SJCRH30 (cell line): ENCODE measurements around the gene ATP6V1C2. TPM values are rescaled to one million over a fixed set of nuclear protein-coding genes. Genes with fewer than 3 reads are reported as not detected.

Experiments used
- DNase-seq, 2 experiments: peaks; one replicate each; pipeline ENCODE4 v3.0.0-alpha.2; 2015 to 2020
- H3K27ac ChIP-seq: fragments of 250-450 bp; sonication (Bioruptor Pico); 2 replicates; pipeline ENCODE4 v1.5.1; 2020; ENCODE audit warnings: mild to moderate bottlenecking, moderate library complexity
- H3K27me3 ChIP-seq: fragments of 250-450 bp; sonication (Bioruptor Pico); 2 replicates; pipeline ENCODE4 v1.5.1; 2020; ENCODE audit warnings: mild to moderate bottlenecking, moderate library complexity
- H3K36me3 ChIP-seq: fragments of 250-450 bp; sonication (Bioruptor Pico); 2 replicates; pipeline ENCODE4 v1.5.1; 2020; ENCODE audit warnings: mild to moderate bottlenecking, moderate library complexity
- H3K4me1 ChIP-seq: fragments of 250-450 bp; sonication (Bioruptor Pico); 2 replicates; pipeline ENCODE4 v1.5.1; 2020; ENCODE audit warnings: mild to moderate bottlenecking, moderate library complexity
- H3K4me3 ChIP-seq: fragments of 250-450 bp; sonication (Bioruptor Pico); 2 replicates; pipeline ENCODE4 v1.5.1; 2020; ENCODE audit warnings: mild to moderate bottlenecking, moderate library complexity
- H3K9me3 ChIP-seq: fragments of 250-450 bp; sonication (Bioruptor Pico); replicated peaks from 2 replicates; pipeline ENCODE4 v1.5.1; 2020; ENCODE audit warnings: mild to moderate bottlenecking, moderate library complexity
- total RNA-seq: library from RNA; depleted of rRNA; stranded (reverse); fragments of >200 nt; shearing (Covaris generic); gene quantifications from 2 replicates; pipeline ENCODE4 v1.2.3, GENCODE V29; 2014; rRNA removed

The ATP6V1C2 gene
- total RNA-seq, 1 experiment from 2014 or later = 0.40 TPM

DNA sequence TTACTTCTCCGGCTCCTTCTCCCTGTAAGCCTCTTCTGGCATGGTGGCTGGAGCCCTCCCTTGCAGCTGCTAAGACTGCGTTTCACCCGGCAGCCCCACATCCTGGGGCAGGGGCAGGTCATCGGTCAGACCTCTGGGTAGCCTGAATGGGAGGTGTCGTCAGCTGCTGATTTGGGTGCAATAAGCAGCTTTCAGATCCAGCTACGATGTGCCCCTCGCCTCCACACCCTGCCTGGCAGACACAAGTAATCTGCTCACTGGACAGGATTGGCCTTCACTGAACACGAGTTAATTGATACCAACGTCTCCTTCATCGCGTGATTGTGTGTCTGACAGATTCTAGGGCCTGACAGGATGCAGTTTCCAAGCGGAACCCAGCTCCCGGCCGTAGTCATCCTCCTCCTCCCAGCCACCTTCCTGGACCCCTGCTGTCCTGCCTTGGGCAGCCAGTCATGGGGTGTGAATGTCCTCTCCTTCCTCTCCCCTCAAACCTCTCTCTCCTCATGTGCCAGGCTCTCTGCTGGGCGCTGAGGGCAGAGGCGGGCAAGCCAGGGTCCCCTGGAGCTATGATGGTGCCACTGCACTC, 110.1 kb downstream of the ATP6V1C2 start:
- Histone ChIP-seq H3K27ac (no peak overlapping the region), H3K4me3 (peak overlapping the region; percentile 37), H3K27me3 (peaks cover 17% of the 10 kb centered on the region; the same call in 1 of the 2 replicates), H3K4me1 (peaks cover 9% of the 10 kb centered on the region), H3K36me3 (no peaks in the 10 kb centered on the region), H3K9me3 (no peaks in the 10 kb centered on the region)
- peak; percentile 47 to 58 for DNase-seq

DNA sequence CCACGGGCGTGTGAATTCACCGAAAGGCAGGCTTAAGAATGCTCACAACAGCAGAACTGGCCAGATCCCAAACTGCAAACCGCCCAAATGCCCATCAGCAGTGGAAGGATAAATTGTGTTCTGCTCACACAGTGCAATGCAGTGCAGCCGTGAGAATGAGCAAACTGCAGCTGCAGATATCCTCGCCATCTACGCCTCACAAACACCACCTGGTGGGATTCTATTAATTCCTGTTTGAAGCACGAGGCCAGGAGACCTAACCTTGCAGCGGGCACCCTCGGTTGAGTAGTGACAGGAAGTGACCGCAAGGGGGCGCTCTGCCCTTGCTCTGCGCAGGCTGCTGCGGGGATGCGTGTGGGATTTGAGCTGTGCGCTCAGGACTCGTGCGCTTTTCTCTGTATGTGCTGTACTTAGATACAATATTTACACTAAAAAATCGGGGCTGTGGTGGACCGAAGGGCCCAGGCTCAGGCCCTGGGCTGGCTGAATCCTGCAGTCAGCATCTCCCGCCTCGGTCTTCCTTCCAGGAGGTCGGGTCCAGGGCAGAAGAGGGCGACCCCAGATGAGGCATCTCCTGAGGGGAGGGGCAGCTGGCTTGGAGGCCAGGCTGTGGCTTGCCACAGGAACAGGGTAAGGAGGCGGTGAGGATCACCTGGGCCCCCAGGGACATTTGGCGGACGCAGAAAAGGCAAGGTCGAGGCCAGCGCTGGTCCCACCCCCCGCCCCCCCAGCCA, 110.9 kb downstream of the ATP6V1C2 start:
- peak; percentile 75 to 87 for DNase-seq
- Histone ChIP-seq H3K9me3 (no peaks in the 10 kb centered on the region), H3K27me3 (peaks cover 14% of the 10 kb centered on the region; the same call in 1 of the 2 replicates), H3K4me3 (no peak overlapping the region), H3K4me1 (peaks cover 9% of the 10 kb centered on the region), H3K36me3 (no peaks in the 10 kb centered on the region), H3K27ac (no peak overlapping the region)

DNA sequence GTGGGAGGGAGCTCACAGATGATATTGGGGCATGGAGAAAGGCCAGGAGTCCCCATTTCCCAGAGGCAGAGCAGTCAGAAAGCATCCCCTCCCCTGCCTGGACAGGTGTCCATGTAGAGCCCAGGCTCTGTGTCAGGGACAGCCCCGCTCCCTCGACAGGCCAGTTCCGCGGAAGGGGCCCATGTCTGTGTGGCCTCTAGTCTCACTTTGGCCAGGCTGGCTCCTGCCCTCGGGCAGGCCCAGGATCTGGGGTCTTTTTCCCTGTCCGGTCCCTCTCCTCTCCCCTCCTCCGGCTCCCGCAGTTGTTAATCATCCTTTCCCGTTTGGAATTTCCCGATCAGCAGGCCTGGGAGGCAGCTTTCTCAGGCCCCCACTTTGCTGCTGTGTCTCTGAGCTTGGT, 111.6 kb downstream of the ATP6V1C2 start:
- Histone ChIP-seq H3K9me3 (no peaks in the 10 kb centered on the region), H3K27ac (no peak overlapping the region), H3K36me3 (no peaks in the 10 kb centered on the region), H3K4me1 (peaks cover 9% of the 10 kb centered on the region), H3K4me3 (no peak overlapping the region), H3K27me3 (peaks cover 14% of the 10 kb centered on the region; the same call in 1 of the 2 replicates)
- no peak for DNase-seq

DNA sequence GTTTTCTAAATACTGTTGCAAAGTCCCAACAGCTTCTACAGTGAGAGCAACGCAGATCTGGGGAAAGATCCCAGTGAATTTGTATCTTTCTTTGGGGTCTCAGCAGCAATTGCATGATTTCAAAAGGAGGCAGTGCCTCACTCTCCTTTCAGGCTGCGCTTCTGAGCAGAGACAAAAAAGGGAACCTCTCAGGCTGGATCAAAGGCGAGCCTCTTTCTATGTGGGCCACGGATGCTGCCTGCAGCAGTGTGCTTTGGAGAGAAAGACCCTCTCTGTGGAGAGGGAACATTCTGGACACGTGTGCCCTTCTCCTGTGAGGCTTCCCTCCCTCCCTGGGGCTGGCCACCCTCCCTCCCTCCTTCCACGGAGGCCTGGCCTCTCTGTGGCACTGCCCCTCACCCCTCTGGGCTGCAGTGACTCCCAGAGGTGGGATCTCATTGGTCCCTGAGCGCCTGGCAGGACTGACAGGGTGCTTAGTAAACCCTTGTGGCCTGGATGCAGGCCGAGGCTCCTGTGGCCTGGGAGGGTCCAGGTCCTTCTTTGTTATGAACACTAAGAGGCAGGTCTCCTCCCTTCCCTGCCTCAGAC, 112.7 kb downstream of the ATP6V1C2 start:
- Histone ChIP-seq H3K9me3 (no peaks in the 10 kb centered on the region), H3K36me3 (no peaks in the 10 kb centered on the region), H3K4me3 (no peak overlapping the region), H3K27me3 (peaks cover 14% of the 10 kb centered on the region; the same call in 1 of the 2 replicates), H3K4me1 (peaks cover 9% of the 10 kb centered on the region), H3K27ac (no peak overlapping the region)
- DNase-seq = no peak

Other genes with a start within 250 kb of the ATP6V1C2 start
- 62.5 and 65.2 TPM in 2 replicates for gene NOL10, start 31.7 kb upstream of the ATP6V1C2 start, total RNA-seq
- gene PDIA6, start 91.2 kb downstream of the ATP6V1C2 start, total RNA-seq = 269 and 274 TPM in 2 replicates
- 0.42 and 0.51 TPM in 2 replicates for gene KCNF1, start 190.3 kb downstream of the ATP6V1C2 start, total RNA-seq